DMS153 treated with DMSO at 0.1 percent for 48 hours (cell line): Measurements from ENCODE around the gene GARIN3.
"Not testable (repeated sequence)": the region's sequence is repeated elsewhere in the genome, so short reads cannot be mapped to it uniquely, and the experiment has no call there.

Experiments used
- DNase-seq: peaks from one replicate; lab custom pipeline; 2025; ENCODE audit not compliant: unreplicated experiment; lab: John Stamatoyannopoulos, UW

The GARIN3 gene

GRCh38 chr5:157166214-157167213 lies at the start of gene GARIN3:
Gene GARIN3 (minus strand): TSS chr5:157166264. CDS start chr5:157166168, 96 bp downstream.
- DNase-seq = no peak

DNA sequence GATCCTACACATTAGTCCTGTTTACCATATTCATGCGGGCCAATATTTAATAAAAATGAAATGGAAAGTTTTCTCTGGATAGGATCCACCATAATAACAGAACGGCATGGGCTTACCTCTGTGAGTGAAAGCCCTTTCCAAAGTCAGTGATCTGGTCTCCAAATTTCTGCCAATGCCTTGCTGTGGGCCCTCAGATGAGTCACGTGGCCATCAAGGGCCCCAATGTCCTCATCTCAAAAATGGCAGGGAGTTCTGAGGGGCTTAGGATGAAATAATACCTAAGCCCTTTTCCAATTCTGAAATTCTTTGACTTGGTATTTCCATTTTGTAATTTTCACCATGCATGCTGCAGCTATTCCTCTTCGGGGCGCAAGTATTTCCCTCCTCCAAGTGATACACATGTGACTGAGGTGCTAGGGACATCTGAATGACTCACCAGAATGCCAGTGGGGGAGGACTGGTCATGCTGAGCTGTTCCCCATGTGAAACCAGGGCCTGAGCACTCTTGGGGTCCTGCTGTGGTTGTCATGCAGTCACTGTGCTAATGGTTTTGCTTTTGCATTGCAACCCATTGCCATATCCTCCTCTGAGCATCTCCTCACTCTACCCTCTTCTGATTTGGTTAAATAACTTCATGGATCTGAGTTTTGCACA lies 49.6 kb upstream of the GARIN3 start:
- DNase-seq = no peak

- no peak for DNase-seq
These were observed 48.9 kb upstream of the GARIN3 start for GRCh38 chr5:157214861-157215513.

DNA sequence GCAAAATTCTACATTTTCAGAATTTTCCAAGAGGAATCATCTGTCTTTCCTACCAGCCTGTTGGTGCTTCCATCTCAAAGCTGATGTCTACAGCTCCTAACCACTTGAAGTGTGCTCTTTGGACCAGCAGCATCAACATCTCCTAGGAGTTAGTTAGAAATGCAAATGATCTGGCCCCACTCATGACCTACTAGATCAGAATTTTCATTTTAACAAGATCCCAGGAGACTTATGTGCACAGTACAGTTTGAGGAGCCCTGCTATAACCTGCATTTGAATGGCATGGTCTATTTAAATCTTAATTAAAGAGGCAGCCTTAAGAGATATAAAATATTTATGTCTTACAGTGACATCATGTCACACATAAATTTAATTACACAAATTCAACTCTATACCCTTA lies 48.4 kb upstream of the GARIN3 start:
- DNase-seq = no peak

DNA sequence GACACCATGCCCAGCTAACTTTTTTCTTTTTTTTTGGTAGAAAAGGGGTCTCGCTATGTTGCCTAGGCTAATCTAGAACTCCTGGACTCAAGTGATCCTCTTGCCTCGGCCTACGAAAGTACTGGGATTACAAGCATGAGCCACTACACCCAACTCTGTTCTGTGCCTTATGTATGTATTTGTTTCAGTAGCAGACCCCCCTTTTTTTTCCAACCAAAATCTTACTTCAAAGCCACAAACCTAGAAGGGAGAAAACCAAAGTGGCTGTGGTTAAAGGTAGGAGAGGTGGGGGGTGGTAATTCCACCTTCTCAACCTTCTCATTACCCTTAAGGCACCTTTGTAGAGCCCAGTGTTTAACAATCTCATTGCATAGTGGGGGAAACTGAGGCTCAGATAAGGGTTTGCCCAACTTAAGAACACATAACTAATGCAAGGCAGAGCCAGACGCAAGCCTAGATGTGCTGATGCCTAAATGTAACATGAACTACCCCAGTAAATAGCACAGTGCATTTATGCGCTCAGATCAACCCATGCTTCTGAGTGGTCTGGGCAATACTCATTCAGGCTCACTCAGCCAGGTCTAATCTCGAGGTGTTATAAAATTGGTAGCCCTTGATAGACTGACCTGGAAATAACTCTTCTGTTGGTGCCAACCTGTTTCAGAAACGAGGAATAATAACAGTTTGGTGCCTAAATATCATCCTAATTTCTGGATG lies 47.6 kb upstream of the GARIN3 start:
- DNase-seq = no peak

DNA sequence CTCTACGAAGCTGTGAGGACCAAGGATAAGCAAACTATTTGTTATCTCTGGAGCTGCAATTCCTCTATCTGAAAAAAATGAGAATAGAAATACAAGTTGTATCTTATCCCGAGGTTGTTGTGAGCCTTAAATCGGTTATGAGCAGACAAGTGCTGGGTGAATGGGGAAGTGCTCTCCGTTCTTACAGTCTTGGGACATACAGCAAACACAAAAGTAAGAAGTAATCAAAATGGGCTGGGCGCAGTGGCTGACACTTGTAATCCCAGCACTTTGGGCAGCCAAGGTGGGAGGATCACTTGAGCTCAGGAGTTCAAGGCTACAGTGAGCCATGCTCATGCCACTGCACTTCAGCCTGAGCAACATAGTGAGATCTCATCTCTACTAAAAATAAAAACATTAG lies 46.2 kb upstream of the GARIN3 start:
- no peak for DNase-seq

- DNase-seq = not testable (repeated sequence)
These were observed 44.6 kb upstream of the GARIN3 start for GRCh38 chr5:157210652-157211051.

DNA sequence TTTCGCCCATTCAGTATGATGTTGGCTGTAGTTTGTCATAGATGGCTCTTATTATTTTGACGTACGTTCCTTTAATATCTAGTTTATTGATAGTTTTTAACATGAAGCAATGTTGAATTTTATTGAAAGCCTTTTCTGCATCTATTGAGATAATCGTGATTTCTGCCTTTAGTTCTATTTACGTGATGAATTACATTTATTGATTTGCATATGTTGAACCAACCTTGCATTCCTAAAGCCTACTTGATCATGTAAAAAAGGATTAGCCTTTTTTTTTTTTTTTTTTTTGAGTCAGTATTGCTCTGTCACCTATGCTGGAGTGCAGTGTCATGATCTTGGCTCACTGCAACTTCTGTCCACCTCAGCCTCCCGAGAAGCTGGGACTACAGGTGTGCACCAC lies 39.6 kb upstream of the GARIN3 start:
- DNase-seq = no peak

GRCh38 chr5:157204765-157205164 lies 38.7 kb upstream of the GARIN3 start:
- DNase-seq = no peak

GRCh38 chr5:157203417-157203816 lies 37.4 kb upstream of the GARIN3 start:
- no peak for DNase-seq

DNA sequence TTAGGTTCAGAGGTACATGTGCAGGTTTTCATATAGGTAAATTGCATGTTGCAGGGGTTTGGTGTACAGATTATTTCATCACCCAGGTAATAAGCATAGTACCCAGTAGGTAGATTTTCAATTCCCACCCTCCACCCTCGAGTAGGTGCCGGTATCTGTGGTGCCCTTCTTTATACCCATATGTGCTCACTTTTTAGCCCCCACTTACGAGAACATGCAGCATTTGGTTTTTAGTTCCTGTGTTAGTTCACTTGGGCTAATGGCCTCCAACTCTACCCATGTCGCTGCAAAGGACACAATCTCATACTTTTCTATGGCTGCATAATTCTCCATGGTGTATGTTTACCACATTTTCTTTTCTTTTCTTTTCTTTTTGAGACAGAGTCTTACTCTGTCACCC lies 35.8 kb upstream of the GARIN3 start:
- DNase-seq = no peak

DNA sequence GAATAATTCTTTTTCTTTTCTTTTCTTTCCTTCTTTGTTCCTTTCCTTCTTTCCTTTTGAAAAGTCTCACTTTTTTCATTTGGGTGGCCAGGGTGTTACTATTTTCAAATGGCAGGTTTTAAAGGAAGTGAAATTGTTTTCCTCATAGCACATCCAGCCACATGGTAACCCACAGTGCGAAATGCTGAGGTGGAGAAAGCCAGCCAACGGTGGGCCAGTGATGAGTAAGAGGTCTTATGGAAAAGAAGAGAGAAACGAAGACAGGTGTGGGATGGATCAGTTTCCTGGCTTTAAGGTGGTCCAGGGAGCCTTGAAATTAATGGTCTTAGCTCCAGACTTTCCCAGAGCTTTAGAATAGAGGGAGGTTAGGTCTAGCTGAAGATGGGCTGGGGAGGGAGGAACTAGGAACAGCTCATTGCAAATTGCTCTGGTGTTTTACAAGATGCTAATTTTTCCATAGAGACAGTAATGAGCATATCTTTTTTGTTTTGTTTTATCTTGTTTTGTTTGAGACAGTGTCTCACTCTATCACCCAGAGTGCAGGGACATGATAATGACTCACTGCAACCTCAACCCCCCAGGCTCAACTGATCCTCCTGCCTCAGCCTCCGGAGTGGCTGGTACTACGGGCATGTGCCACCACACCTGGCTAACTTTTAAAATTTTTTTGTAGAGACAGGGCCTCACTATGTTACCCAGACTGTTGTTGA lies 32.4 kb upstream of the GARIN3 start:
- no peak for DNase-seq

- no peak for DNase-seq
These were observed 31.0 kb upstream of the GARIN3 start for GRCh38 chr5:157197086-157197485.

DNA sequence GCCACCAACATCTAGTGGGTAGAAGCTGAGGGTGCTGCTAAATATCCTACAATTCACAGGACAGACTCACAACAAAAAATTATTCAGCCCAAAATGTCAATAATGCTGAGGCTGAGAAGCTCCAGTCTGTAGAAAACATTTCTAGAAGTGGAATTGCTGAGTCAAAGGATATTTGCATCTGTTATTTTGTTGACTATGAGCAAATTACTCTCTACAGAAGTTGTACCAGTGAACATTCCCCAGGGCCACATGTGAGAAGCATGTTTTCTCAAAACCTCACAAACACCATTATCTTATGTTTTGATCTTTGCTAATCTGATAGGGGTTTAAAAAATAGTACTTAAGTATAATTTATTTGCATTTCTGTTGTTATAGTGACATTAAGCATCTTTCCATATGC lies 30.0 kb upstream of the GARIN3 start:
- no peak for DNase-seq

DNA sequence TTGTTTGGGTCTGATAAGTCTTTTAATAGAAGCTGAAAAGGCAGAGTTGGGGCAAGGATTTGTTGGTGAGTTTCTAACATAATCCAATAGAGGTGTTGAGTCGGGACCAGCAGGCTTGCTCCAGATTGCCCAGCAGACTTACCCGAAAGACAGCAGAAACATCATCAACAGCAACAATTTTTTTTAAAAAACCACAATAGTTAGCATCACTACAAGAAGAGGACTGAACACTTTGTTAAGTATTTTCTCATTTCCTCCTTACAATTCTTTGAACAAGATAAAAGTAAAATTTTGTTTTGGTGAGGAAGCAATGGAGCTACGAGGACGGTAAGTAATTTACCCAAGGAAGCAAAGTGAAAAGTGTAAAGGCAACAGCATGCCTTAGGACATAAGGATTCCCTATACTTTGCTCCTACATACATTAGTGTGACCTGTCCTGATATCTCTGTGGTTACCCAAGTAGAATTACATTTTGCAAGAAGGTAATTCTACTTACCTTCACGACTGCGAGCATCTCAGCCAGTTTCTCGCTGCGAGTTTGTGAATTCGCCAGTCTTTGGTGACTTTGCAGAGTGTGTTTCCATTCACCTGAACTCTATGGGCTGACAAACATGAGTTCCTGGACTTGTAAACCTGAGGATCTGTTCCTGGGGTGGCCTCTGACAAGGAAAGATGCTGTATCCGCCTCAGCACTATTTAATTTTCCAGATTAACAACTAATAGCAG lies 27.8 kb upstream of the GARIN3 start:
- DNase-seq = no peak

GRCh38 chr5:157189223-157189622 lies 23.2 kb upstream of the GARIN3 start:
- DNase-seq = no peak

DNA sequence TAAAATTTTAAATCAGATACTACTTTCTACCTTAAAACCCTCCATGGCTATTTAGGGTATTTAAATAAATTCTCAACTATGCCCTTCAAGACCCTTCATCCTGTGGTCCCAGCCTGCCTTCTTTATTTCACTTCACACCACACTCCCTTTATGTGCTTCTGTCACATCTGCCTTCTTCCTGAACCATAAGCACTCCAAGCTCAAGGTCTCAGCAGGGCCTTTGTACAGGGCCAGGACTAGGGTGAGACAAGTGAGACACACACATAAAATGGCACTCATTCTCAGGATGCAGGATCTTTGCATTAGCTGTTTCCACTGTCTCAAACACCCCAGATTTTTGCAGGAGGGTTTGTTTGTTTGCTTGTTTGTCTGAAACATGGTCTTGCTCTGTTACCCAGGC lies 22.2 kb upstream of the GARIN3 start:
- DNase-seq = no peak

DNA sequence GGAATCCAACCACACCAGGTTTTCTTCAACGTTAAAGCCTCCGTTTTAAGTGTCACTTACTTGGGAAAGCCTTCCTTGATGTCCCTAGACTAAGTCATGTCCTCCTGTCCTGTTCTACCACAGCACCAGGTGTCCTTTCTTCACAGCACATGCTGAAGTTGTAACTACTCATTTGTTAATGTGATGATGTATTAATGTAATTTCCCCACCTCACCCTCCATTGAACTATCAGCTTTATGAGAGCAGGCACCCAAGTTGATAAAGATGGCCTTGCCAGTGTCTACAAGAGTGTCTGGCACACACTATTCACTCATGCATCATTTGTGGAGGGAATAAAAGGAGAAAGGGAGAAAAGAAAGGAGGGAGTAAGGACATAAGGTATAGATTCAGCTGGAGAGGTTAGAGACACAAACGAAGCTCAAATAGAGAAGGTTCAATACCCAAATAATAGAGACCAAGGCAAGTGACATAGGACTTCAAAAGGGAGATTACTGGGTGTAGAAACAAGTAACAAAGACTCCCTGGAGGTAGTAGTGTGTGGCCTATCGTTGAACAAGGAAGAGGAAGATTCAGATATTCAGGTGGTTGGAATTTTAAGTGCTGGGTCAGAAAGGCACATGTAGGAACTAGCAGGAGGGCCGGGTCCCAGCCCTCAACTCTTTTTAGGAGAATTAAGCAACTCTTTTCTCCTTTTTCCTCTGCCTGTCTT lies 21.1 kb upstream of the GARIN3 start:
- DNase-seq = no peak
